ENCODE results near the gene SLU7.

- TF ChIP-seq EZH2 (IDR thresholded peaks at IDR 0.05; ENCODE audit: borderline replicate concordance, low read length): no peak
- no peak for TF ChIP-seq CTCF (conservative IDR thresholded peaks at IDR 0.05 in 1 of 2, IDR thresholded peaks at IDR 0.05 in 1 of 2; ENCODE audit: extremely low read depth in 1 of 2, insufficient read depth in 1 of 2, low read depth in 1 of 2, low read length in 2 of 2)
These were observed 47.6 kb downstream of the SLU7 start for GRCh38 chr5:160371294-160371693.
